ENCODE results near the gene C1orf159.

The C1orf159 gene

DNA sequence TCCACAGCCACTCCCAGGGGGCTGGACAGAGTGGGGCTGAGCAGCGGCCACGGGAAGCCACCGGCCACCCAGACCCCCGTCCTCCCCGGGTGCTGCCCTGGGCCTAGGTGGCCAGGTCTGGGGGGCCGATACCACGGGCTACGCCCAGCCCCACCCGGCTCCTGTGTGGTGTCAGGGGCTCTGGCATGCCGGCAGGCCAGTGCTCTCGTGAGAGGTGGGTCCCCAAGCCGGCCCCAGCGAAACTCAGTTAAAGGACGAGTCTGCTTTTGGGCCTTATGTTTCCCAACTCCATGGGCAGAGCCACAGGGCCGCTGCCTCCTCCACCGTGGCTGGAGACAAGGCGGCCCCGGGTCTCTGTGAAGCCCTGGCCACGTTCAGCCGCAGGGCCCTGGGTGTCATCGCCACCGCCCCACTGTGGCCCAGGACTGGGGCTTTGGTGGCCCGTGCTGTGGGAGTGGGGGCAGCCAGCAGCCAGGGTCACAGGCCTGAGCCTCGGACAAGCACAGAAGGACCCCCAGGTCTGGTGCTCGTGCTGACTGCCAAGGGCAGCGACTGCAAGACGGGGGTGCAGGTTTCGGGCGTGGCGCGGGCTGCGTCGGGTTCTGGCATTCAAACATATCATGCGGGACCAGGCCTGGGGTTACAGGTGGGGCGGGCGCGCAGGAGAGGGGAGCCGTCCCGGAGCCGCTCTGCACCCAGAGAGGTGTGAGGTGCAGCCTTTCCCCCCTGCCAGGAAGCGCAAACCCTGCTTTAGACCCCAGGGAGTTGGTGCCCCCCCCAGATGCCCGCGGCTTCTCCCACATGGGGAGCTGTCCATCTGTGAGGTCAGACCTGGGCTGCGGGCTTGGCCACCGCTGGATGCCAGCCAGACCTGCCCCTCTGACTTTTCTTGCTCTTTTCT, 11.9 kb upstream of the C1orf159 start:
- no peaks in the 10 kb centered on the region for H3K27me3 ChIP-seq (ENCODE audit: low read length)
- H3K9ac ChIP-seq (ENCODE audit: low read length): no peak overlapping the region
- H3K79me2 ChIP-seq (ENCODE audit: insufficient read depth, low read length): no peaks in the 10 kb centered on the region
- H3F3A ChIP-seq (ENCODE audit: insufficient read depth): no peaks in the 10 kb centered on the region
- no peaks in the 10 kb centered on the region for H3K9me2 ChIP-seq (replicated peaks; ENCODE audit: insufficient read depth, low read length)
- TF ChIP-seq, protein P1, sequence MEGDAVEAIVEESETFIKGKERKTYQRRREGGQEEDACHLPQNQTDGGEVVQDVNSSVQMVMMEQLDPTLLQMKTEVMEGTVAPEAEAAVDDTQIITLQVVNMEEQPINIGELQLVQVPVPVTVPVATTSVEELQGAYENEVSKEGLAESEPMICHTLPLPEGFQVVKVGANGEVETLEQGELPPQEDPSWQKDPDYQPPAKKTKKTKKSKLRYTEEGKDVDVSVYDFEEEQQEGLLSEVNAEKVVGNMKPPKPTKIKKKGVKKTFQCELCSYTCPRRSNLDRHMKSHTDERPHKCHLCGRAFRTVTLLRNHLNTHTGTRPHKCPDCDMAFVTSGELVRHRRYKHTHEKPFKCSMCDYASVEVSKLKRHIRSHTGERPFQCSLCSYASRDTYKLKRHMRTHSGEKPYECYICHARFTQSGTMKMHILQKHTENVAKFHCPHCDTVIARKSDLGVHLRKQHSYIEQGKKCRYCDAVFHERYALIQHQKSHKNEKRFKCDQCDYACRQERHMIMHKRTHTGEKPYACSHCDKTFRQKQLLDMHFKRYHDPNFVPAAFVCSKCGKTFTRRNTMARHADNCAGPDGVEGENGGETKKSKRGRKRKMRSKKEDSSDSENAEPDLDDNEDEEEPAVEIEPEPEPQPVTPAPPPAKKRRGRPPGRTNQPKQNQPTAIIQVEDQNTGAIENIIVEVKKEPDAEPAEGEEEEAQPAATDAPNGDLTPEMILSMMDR (IDR thresholded peaks at IDR 0.05; ENCODE audit: insufficient read depth, low read length, poor library complexity, severe bottlenecking): no peak
- no peak for TF ChIP-seq EZH2phosphoT487 (conservative IDR thresholded peaks at IDR 0.05; ENCODE audit: low read length)
- H3K4me2 ChIP-seq (ENCODE audit: low read depth, low read length, poor library complexity, severe bottlenecking): no peak overlapping the region
- H4K20me1 ChIP-seq (ENCODE audit: low read depth, low read length): no peaks in the 10 kb centered on the region
- no peak overlapping the region for H2AFZ ChIP-seq (ENCODE audit: low read depth, low read length, severe bottlenecking)
- H3K27ac ChIP-seq (ENCODE audit: low read depth, low read length): no peak overlapping the region
- H3K4me3 ChIP-seq (ENCODE audit: insufficient read depth, low read length, poor library complexity, severe bottlenecking): no peak overlapping the region
- no peaks in the 10 kb centered on the region for H3K36me3 ChIP-seq (ENCODE audit: low read length)
- H3K9me3 ChIP-seq (ENCODE audit: insufficient read depth, low read length): no peaks in the 10 kb centered on the region

DNA sequence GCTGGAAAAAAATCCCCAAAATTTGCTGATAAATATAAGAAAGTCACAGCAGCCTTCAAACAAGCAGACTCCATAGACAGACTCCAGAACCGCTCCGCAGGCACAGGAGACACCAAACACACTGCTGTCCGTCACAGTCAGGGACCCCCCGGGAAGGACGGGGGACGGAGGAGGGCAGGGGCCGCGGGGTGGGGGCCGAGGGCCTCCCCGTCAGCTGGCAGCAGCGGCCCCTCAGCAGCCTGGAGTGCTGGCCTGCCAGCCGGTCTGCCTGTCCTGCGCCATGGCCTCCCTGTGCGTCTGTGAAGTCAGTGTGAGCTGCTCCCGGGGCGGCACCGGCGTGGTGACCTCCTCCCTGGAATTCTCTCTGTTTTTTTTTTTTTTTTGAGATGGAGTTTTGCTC, 10.1 kb upstream of the C1orf159 start:
- no peak overlapping the region for H3K27ac ChIP-seq (ENCODE audit: low read depth, low read length)
- H3K9me3 ChIP-seq (ENCODE audit: insufficient read depth, low read length): no peaks in the 10 kb centered on the region
- H4K20me1 ChIP-seq (ENCODE audit: low read depth, low read length): no peaks in the 10 kb centered on the region
- H3K36me3 ChIP-seq (ENCODE audit: low read length): no peaks in the 10 kb centered on the region
- H2AFZ ChIP-seq (ENCODE audit: low read depth, low read length, severe bottlenecking): no peak overlapping the region
- no peaks in the 10 kb centered on the region for H3F3A ChIP-seq (ENCODE audit: insufficient read depth)
- no peak overlapping the region for H3K4me2 ChIP-seq (ENCODE audit: low read depth, low read length, poor library complexity, severe bottlenecking)
- no peak overlapping the region for H3K9ac ChIP-seq (ENCODE audit: low read length)
- no peak overlapping the region for H3K4me3 ChIP-seq (ENCODE audit: insufficient read depth, low read length, poor library complexity, severe bottlenecking)
- H3K27me3 ChIP-seq (ENCODE audit: low read length): no peaks in the 10 kb centered on the region
- H3K79me2 ChIP-seq (ENCODE audit: insufficient read depth, low read length): no peaks in the 10 kb centered on the region
- no peaks in the 10 kb centered on the region for H3K9me2 ChIP-seq (replicated peaks; ENCODE audit: insufficient read depth, low read length)
- TF ChIP-seq, protein P1 (IDR thresholded peaks at IDR 0.05; ENCODE audit: insufficient read depth, low read length, poor library complexity, severe bottlenecking): no peak
- no peak for TF ChIP-seq EZH2phosphoT487 (conservative IDR thresholded peaks at IDR 0.05; ENCODE audit: low read length)

DNA sequence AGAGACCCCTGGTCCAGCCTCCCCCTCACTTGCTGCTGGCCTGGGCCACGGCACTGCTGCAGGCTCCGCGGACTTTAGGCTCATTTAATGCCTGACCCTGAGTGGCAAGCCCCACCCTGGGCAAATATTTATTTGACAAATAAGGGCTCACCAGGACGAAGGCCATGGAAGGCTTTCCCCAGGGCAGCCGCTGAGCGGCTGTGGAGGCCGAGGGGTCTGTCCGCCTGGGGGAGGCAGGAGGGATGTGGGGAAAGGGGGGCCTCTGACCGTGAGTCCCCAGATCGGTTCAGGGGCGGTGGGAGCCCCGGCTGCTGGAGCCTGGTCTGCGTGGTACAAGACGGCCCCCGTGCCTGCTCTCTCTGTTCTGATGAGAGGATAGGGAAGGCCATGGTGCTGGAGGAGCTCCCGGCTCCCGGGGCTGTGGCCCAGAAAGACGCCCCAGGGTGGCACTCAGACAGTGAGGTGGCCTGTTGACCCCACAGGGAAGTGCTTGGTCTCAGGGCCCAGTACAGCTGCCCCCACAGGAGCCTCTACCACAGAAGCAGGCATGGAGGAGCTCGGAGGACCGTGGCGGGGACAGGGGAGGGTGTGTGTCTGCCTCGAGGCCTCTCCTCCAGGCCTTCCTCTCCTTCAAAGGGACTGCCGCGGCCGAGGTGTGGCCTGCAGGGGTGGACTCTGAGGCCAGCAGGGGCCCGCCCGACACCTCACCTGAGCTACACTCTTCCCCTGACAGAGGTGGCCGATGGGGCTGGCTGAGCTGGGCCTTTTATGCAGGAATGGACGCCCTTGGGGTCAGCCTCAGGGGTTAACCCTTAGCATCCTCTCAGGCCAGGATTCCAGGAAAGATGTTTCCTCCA, 9.1 kb upstream of the C1orf159 start:
- H3K9me2 ChIP-seq (replicated peaks; ENCODE audit: insufficient read depth, low read length): no peaks in the 10 kb centered on the region
- H3K9me3 ChIP-seq (ENCODE audit: insufficient read depth, low read length): no peaks in the 10 kb centered on the region
- no peaks in the 10 kb centered on the region for H3K79me2 ChIP-seq (ENCODE audit: insufficient read depth, low read length)
- no peak overlapping the region for H3K4me2 ChIP-seq (ENCODE audit: low read depth, low read length, poor library complexity, severe bottlenecking)
- TF ChIP-seq EZH2phosphoT487 (conservative IDR thresholded peaks at IDR 0.05; ENCODE audit: low read length): no peak
- TF ChIP-seq, protein P1 (IDR thresholded peaks at IDR 0.05; ENCODE audit: insufficient read depth, low read length, poor library complexity, severe bottlenecking): no peak
- no peak overlapping the region for H2AFZ ChIP-seq (ENCODE audit: low read depth, low read length, severe bottlenecking)
- no peaks in the 10 kb centered on the region for H3K27me3 ChIP-seq (ENCODE audit: low read length)
- no peak overlapping the region for H3K9ac ChIP-seq (ENCODE audit: low read length)
- no peaks in the 10 kb centered on the region for H4K20me1 ChIP-seq (ENCODE audit: low read depth, low read length)
- no peak overlapping the region for H3K4me3 ChIP-seq (ENCODE audit: insufficient read depth, low read length, poor library complexity, severe bottlenecking)
- H3K27ac ChIP-seq (ENCODE audit: low read depth, low read length): no peak overlapping the region
- H3F3A ChIP-seq (ENCODE audit: insufficient read depth): no peaks in the 10 kb centered on the region
- no peaks in the 10 kb centered on the region for H3K36me3 ChIP-seq (ENCODE audit: low read length)
